GM23338 (cell line): ENCODE measurements around the gene TASP1. TPM values are rescaled to one million over a fixed set of nuclear protein-coding genes. Genes with fewer than 3 reads are reported as not detected.

ENCODE experiments used
- ATAC-seq: fragments of 200-7000 bp; cut with Tn5 transposase; 3 replicates; pipeline ENCODE4 v1.9.1; 2020
- DNase-seq: peaks from one replicate; pipeline ENCODE4 v3.0.0-alpha.2; 2015; ENCODE audit warnings: low spot score
- H2AFZ ChIP-seq: fragments of 200-600 bp; sonication (generic); 2 replicates; pipeline ENCODE4 v1.8.0; 2016; ENCODE audit warnings: antibody characterized with exemption, mild to moderate bottlenecking, moderate library complexity
- H3F3A ChIP-seq: fragments of 200-600 bp; sonication (generic); replicated peaks from 2 replicates; pipeline ENCODE4 v1.8.0; 2017; ENCODE audit warnings: antibody characterized with exemption, mixed run types, low read depth
- H3K27ac ChIP-seq: fragments of 200-600 bp; sonication (generic); 2 replicates; pipeline ENCODE4 v1.6.1; 2016; ENCODE audit warnings: low read depth
- H3K27me3 ChIP-seq: fragments of 200-600 bp; sonication (generic); 2 replicates; pipeline ENCODE4 v1.8.0; 2016; ENCODE audit warnings: mild to moderate bottlenecking, mixed run types, moderate library complexity; ENCODE audit not compliant: insufficient read depth
- H3K36me3 ChIP-seq: fragments of 200-600 bp; sonication (generic); 2 replicates; pipeline ENCODE4 v1.8.0; 2016; ENCODE audit warnings: mild to moderate bottlenecking; ENCODE audit not compliant: insufficient read depth
- H3K4me1 ChIP-seq: fragments of 200-600 bp; sonication (generic); 2 replicates; pipeline ENCODE4 v1.8.0; 2016; ENCODE audit warnings: mild to moderate bottlenecking, moderate library complexity; ENCODE audit not compliant: insufficient read depth
- H3K4me2 ChIP-seq: fragments of 200-600 bp; sonication (generic); 2 replicates; pipeline ENCODE4 v1.7.1; 2017; ENCODE audit warnings: mixed run types
- H3K4me3 ChIP-seq: fragments of 200-600 bp; sonication (generic); 2 replicates; pipeline ENCODE4 v1.6.1; 2016; ENCODE audit warnings: mixed run types
- H3K79me2 ChIP-seq: fragments of 200-600 bp; sonication (generic); replicated peaks from 2 replicates; pipeline ENCODE4 v1.8.0; 2017; ENCODE audit warnings: mild to moderate bottlenecking; ENCODE audit not compliant: insufficient read depth
- H3K9me2 ChIP-seq: fragments of 200-600 bp; sonication (generic); 2 replicates; pipeline ENCODE4 v1.8.0; 2017; ENCODE audit not compliant: insufficient read depth
- H4K20me1 ChIP-seq: fragments of 200-600 bp; sonication (generic); replicated peaks from 2 replicates; pipeline ENCODE4 v1.8.0; 2017; ENCODE audit warnings: mild to moderate bottlenecking; ENCODE audit not compliant: insufficient read depth
- H3K27ac Mint-ChIP-seq: 2 replicates; pipeline ENCODE4 v1.8.0; 2020; ENCODE audit warnings: inconsistent platforms, mild to moderate bottlenecking, moderate library complexity, mixed read lengths
- H3K27me3 Mint-ChIP-seq: 3 replicates; pipeline ENCODE4 v1.8.0; 2022; ENCODE audit warnings: low read depth, mild to moderate bottlenecking, moderate library complexity, mixed read lengths, inconsistent platforms; ENCODE audit not compliant: insufficient read depth, poor library complexity
- H3K36me3 Mint-ChIP-seq: 3 replicates; pipeline ENCODE4 v1.8.0; 2021; ENCODE audit warnings: low read depth, mild to moderate bottlenecking, inconsistent platforms, moderate library complexity, mixed read lengths
- H3K4me1 Mint-ChIP-seq: 3 replicates; pipeline ENCODE4 v1.8.0; 2020; ENCODE audit warnings: mild to moderate bottlenecking, inconsistent platforms, mixed read lengths
- H3K4me3 Mint-ChIP-seq: 3 replicates; pipeline ENCODE4 v1.8.0; 2021; ENCODE audit warnings: moderate library complexity, mild to moderate bottlenecking, inconsistent platforms, mixed read lengths
- H3K9me3 Mint-ChIP-seq: 3 replicates; pipeline ENCODE4 v1.8.0; 2020; ENCODE audit warnings: moderate library complexity, mild to moderate bottlenecking, inconsistent platforms, mixed read lengths
- ETS1 ChIP-seq: IDR thresholded peaks from 2 replicates; pipeline ENCODE4 v1.6.1; 2016; ENCODE audit warnings: antibody characterized with exemption
- EZH2 ChIP-seq: fragments of 200-600 bp; sonication (generic); IDR thresholded peaks from one replicate; pipeline ENCODE4 v1.8.0; 2017; ENCODE audit warnings: antibody characterized with exemption, mild to moderate bottlenecking, low read depth; ENCODE audit not compliant: unreplicated experiment
- POLR2AphosphoS5 ChIP-seq: IDR thresholded peaks from 2 replicates; pipeline ENCODE4 v1.6.1; 2016; ENCODE audit warnings: antibody characterized with exemption, low read depth
- STAT1 ChIP-seq: IDR thresholded peaks from one replicate; pipeline ENCODE4 v1.6.1; 2016; ENCODE audit warnings: antibody characterized with exemption; ENCODE audit not compliant: unreplicated experiment
- ZNF331 ChIP-seq: fragments of 250-450 bp; sonication (Bioruptor Pico); IDR thresholded peaks from 2 replicates; pipeline ENCODE4 v1.5.0; 2020; ENCODE audit warnings: low read depth, mild to moderate bottlenecking, moderate library complexity
- ZNF462 ChIP-seq: fragments of 250-450 bp; sonication (Bioruptor Pico); IDR thresholded peaks from 2 replicates; pipeline ENCODE4 v1.5.0; 2020; ENCODE audit warnings: mild to moderate bottlenecking, moderate library complexity
- polyA plus RNA-seq: library from polyadenylated mRNA; unstranded; fragments of >200 nt; fragmentation: Nextera tagmentation; extraction: Ambion mirVana; gene quantifications from 2 replicates; pipeline ENCODE4 v1.2.1, GENCODE V29; 2016
- total RNA-seq: library from RNA; depleted of rRNA; stranded (reverse); fragments of >200 nt; shearing (Covaris generic); gene quantifications from 2 replicates; pipeline ENCODE4 v1.2.3, GENCODE V29; 2014
- TF ChIP-seq, protein P1 (sequence below): IDR thresholded peaks from one replicate; pipeline ENCODE4 v1.6.1; 2018; ENCODE audit warnings: antibody characterized with exemption; ENCODE audit not compliant: unreplicated experiment

TASP1 gene
- total and polyA plus RNA-seq, 2 experiments from 2014 or later, result 9.7 to 9.8 TPM

DNA sequence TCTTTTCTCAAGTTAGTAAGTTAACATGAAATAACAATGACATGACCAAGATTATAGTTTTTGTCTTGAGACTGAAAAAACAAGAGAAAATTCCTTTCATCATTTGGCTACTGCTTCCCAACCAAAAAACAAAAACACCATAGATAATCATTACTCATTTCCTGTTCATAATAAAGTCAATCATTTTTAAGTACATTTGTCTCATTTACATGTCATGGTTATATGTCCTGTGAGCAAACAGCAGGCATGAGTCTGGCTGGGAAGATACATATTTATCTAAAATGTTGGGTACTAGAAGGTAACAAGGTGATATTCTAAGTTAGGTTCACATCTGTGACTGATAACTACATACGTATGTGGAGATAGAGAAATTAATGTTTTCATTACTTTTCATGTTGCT, 237.1 kb downstream of the TASP1 start (continued):
- TF ChIP-seq ZNF462 (CRISPR knock-in tag) (no peak), ZNF331 (no peak)

DNA sequence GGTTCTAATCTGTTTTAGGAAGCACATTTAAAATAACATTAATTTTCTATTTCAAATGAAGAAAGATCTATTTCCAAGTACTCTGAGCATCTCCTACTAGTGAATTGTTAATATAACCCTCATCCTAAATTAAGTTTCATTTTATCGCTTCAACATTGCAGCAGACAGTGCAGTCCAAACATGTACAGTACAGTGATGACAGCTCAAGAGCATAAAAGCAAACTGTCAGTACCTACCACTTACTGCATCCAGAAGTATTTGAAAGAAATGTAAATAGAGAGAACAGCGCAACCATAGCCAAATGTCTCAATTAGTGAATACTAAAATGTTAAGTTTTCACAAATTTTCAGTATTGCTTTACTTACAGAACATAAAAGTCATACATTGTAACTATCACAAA, 238.3 kb downstream of the TASP1 start:
- Histone ChIP-seq H3F3A (no peaks in the 10 kb centered on the region), H3K4me1 (peaks cover 7% of the 10 kb centered on the region; the same call in 1 of the 2 replicates), H3K79me2 (no peaks in the 10 kb centered on the region), H3K4me3 (no peak overlapping the region), H4K20me1 (no peaks in the 10 kb centered on the region), H3K27ac (no peak overlapping the region), H3K36me3 (no peaks in the 10 kb centered on the region), H3K4me2 (no peak overlapping the region), H2AFZ (no peak overlapping the region), H3K27me3 (no peaks in the 10 kb centered on the region), H3K9me2 (no peaks in the 10 kb centered on the region)
- H3K4me1 Mint-ChIP-seq, result peaks cover 7% of the 10 kb centered on the region; the same call in 1 of the 3 replicates
- no peaks in the 10 kb centered on the region for H3K36me3 Mint-ChIP-seq
- H3K27ac Mint-ChIP-seq, result no peak overlapping the region
- no peaks in the 10 kb centered on the region for H3K27me3 Mint-ChIP-seq
- no peaks in the 10 kb centered on the region for H3K9me3 Mint-ChIP-seq
- ATAC-seq (no peak), DNase-seq (no peak)
- H3K4me3 Mint-ChIP-seq, result no peak overlapping the region
- TF ChIP-seq POLR2AphosphoS5, result no peak

GRCh38 chr20:13397300-13397724, 241.4 kb downstream of the TASP1 start:
- Histone ChIP-seq H3K79me2 (no peaks in the 10 kb centered on the region), H3F3A (no peaks in the 10 kb centered on the region), H3K36me3 (no peaks in the 10 kb centered on the region), H3K4me2 (no peak overlapping the region), H3K4me1 (peaks cover 7% of the 10 kb centered on the region; the same call in 1 of the 2 replicates), H4K20me1 (no peaks in the 10 kb centered on the region), H3K9me2 (peaks cover 12% of the 10 kb centered on the region; the same call in 1 of the 2 replicates), H2AFZ (no peak overlapping the region), H3K27ac (no peak overlapping the region), H3K27me3 (no peaks in the 10 kb centered on the region), H3K4me3 (no peak overlapping the region)
- Mint-ChIP-seq H3K4me1 (peaks cover 7% of the 10 kb centered on the region; the same call in 1 of the 3 replicates), H3K27me3 (peaks cover 1% of the 10 kb centered on the region), H3K4me3 (no peak overlapping the region), H3K36me3 (peaks cover 11% of the 10 kb centered on the region; the same call in 1 of the 3 replicates), H3K9me3 (no peaks in the 10 kb centered on the region), H3K27ac (no peak overlapping the region)
- ATAC-seq (no peak), DNase-seq (no peak)
- TF ChIP-seq, protein P1, sequence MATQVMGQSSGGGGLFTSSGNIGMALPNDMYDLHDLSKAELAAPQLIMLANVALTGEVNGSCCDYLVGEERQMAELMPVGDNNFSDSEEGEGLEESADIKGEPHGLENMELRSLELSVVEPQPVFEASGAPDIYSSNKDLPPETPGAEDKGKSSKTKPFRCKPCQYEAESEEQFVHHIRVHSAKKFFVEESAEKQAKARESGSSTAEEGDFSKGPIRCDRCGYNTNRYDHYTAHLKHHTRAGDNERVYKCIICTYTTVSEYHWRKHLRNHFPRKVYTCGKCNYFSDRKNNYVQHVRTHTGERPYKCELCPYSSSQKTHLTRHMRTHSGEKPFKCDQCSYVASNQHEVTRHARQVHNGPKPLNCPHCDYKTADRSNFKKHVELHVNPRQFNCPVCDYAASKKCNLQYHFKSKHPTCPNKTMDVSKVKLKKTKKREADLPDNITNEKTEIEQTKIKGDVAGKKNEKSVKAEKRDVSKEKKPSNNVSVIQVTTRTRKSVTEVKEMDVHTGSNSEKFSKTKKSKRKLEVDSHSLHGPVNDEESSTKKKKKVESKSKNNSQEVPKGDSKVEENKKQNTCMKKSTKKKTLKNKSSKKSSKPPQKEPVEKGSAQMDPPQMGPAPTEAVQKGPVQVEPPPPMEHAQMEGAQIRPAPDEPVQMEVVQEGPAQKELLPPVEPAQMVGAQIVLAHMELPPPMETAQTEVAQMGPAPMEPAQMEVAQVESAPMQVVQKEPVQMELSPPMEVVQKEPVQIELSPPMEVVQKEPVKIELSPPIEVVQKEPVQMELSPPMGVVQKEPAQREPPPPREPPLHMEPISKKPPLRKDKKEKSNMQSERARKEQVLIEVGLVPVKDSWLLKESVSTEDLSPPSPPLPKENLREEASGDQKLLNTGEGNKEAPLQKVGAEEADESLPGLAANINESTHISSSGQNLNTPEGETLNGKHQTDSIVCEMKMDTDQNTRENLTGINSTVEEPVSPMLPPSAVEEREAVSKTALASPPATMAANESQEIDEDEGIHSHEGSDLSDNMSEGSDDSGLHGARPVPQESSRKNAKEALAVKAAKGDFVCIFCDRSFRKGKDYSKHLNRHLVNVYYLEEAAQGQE, result no peak
- TF ChIP-seq ZNF331, result no peak
- TF ChIP-seq STAT1, result no peak
- no peak for TF ChIP-seq ETS1
- no peak for TF ChIP-seq EZH2
